DMS153 (cell line): ENCODE results near the gene EIF2D.
"Not testable (repeated sequence)": the region's sequence is repeated elsewhere in the genome, so short reads cannot be mapped to it uniquely, and the experiment has no call there.

ENCODE experiments used
- DNase-seq: peaks from one replicate; lab custom pipeline; 2025; lab: John Stamatoyannopoulos, UW

EIF2D gene

DNA sequence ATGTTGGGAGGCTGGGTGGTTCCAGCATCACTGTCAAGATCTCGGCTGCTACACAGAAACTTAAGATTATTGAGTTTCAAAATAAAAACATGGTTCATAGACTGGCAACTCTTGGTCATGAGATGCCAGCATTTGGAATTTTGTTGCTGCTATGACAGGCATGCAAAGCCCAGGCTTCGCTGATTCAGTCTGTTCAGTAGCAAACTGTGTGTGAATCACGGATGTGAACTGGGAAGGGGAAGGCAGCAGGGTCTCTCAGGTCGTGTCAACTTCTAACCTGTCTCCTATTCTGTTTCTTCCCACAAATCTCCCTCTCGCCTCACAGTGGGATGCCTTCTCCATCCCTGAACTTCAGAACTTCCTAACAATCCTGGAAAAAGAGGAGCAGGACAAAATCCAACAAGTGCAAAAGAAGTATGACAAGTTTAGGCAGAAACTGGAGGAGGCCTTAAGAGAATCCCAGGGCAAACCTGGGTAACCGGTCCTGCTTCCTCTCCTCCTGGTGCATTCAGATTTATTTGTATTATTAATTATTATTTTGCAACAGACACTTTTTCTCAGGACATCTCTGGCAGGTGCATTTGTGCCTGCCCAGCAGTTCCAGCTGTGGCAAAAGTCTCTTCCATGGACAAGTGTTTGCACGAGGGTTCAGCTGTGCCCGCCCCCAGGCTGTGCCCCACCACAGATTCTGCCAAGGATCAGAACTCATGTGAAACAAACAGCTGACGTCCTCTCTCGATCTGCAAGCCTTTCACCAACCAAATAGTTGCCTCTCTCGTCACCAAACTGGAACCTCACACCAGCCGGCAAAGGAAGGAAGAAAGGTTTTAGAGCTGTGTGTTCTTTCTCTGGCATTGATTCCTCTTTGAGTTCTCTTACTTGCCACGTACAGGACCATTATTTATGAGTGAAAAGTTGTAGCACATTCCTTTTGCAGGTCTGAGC is 25.5 kb downstream of the EIF2D start:
- DNase-seq = no peak

DNA sequence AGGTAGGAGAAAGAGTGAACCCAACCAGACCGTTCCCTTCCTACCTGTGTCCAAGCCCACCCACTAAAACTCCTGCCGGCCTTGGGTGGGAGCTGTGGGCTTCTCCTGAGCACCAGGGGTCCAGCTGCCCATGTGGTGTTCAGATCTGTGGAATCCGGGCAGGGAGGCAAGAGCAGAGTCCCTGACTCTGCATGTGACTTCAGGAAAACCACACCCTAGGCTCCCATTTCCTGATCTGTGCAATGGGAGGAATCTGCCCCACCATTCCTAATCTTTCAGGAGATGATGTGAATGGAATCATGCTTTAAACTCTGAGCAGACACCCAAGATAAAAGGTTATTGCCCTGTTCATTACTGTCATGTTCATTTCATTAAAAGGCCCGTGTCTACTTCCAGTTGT is 27.6 kb downstream of the EIF2D start:
- no peak for DNase-seq

DNA sequence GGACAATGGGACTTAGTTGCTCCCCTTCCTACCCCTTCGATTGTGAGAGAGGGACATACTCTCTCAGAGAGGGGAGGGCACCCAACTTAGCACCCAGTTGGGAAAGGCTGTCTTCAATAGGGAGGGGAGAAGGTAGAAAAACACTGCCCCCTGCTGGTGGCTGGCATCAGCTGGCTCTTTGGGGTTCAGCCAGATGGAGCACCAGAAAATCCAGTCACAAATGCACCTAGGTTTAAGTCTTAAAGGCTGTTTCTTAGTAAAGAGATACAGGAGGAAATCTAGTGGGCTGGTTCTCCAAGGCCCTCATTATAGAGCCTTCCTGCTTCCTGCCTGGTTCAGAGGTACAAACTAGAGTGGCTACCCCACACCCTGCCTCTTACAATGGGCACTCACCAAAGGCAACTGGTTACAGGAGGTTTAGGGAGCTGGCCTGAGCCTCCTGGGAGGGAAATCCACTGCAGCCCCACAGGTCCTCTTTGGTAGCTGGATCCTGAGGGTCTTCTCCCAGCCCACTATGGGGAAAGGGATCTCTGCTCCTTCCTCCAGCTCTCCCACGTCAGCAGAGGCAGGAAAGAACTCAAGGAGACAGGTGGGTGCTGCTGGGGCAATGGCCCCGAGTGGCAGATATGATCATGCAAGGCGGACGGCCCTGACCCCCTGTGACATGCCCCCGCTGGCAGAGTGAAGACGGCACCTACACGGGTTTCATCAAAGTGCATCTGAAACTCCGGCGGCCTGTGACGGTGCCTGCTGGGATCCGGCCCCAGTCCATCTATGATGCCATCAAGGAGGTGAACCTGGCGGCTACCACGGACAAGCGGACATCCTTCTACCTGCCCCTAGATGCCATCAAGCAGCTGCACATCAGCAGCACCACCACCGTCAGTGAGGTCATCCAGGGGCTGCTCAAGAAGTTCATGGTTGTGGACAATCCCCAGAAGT is 28.3 kb downstream of the EIF2D start:
- DNase-seq = peak; percentile 42

DNA sequence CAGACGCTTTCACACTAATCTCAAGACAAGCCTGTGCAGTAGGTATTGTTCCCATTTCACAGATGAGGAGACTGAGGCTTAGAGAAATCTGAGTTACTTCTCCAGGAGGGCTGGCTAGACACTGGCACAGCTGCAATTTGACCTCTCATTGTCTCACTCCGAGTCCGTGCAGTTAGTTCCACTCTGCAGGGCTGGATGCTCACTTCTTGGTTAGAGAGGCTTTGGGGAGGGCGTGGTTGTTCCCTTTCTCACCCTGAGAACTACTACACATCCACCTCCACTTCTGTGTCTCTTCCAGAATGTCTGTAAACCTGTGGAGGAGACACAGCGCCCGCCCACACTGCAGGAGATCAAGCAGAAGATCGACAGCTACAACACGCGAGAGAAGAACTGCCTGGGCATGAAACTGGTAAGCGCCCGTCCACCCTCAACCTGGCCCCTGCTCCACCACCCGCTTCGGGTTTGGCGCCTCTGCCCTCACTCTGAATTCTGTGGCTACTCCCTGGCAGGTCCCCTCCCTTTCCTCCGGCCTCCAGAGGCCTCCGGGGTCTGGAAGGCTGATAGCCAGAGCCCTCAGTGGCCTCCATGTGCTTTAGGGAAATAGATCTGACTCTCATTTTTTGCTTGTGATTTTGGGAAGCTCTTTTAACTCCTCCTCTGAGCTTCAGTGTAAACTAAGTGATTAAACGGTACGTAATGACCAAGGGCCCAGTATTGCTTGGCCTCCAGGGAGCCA is 29.1 kb downstream of the EIF2D start:
- DNase-seq = no peak

DNA sequence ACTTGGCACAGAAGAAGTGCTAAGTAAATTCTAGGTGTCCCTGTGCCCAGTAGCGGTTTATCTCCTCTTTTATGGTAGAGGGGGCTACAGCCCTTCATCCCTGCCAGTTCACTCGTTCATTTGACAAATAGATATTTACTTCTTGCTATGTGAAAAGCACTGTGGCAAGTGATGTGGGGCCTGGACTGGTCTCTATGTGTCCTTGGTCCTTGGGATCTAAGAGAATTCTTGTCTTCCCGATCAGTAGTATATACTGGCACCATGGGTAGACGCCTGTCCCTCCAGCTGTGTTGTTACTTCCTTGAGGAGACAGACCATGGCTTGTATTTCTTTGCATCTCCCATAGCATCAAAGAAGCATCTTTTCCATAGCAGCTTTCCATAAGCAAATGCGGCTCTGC is 29.7 kb downstream of the EIF2D start:
- DNase-seq = no peak

DNA sequence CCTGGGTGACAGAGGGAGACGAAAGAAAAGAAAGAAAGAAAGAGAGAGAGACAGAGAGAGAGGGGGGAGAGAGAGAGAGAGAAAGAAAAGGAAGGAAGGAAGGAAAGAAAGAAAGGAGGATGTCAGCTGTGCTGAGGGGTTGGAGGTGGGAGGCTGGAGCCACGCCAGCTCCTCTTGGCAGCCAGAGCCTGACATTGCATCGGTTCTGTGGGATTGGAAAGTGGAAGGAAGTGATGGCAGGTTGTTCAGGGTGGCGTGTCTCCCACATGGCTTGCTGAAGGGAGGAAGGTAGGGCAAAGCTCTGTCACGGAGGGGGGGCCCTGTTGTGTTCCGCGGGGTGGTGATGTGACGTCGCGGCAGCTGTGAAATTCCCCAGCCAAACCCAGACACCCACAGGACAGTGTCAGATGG is 30.7 kb downstream of the EIF2D start:
- no peak for DNase-seq

DNA sequence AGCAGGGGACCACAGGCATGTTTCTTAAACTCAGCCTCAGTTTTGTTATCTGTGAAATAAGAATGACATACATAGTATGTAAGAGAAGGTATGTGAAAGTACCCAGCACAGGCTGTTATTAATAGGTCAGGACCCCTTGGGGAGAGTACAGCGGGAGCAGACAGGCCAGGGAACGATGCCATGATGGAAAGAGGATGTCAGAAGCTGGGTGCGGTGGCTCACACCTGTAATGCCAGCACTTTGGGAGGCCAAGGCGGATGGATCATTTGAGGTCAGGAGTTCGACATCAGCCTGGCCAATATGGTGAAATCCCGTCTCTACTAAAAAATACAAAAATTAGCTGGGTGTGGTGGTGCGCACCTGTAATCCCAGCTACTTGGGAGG is 31.2 kb downstream of the EIF2D start:
- DNase-seq = not testable (repeated sequence)

DNA sequence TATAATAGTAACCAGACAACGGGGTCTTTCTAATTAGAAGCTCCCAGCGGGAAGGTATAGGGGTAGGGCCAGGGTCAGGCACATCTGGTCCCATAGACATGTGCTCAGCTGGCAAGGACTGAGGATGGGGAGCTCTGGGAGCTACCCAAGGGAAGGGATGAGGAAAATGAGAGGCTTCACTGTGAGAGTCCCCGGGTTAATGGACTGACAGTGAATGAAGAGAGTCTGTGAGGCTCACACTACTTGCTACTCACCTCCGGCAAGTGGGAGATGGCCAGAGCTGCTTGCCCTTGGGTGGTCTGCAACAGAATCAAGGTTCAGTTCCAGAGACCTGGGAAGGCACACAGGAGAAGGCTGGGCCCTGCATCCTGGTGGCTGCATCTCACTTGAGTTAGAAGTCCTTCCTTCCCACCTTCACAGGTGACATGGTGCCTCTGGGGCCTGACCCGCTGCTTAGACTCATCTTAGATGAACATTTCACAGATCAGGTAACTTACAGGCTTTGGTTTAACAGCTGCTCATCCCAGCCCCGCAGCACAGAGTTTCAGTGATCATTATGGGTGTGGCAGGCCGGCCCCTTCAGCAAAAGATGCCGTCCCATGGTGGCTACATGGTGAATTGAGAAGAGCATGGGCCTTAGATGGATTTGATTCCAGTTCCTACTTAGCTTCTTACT is 31.7 kb downstream of the EIF2D start:
- DNase-seq = no peak

DNA sequence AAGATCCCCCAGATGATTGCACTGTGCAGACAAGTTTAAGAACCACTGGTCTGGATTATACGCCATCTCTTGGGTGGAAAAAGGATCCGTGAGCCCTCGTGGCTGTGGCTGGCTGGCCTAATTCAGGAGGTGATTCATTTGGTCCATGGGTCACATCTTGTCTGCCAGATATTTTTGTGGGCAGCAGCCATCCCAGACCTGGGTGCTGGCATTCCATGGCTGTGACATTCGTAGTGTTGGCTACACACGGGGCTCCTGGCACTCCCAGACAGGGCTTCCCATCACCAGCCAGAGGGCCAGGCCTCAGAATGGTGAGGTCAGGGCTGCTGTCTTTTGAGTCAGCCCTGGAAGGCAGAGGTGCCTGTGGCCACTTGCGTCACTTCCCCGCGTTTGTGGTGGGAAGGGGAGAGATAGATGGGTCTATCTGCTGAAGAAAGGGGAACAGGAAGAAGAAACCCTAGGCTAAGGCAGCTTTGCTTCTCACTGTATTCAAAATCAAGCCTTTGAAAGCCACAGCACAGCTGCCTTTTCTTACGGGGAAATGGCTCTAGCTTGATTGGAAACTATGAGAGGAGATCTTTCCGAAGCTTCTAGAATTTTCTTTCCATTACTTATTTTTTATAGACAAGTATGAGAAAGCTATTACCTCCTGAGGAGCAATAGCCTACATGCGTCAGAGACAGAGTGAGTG is 32.4 kb downstream of the EIF2D start:
- no peak for DNase-seq

DNA sequence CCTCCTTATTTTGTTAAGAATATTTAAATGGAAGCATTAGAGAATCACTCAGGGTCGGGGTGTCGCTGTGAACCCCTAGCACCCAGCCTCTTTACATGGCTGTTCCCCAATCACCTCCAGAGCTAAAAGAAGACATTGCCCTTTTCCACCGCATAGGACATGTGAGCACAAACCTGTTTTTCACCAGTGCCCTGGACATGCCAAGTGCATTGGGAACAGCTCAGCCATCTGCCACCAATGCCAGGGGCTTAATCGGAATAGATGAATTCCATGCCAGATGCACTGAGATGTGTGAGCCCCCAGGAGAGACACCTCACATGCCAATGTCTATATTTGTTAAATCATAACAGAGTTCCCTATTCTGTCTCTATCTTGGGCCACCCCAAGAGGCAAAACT is 33.3 kb downstream of the EIF2D start:
- no peak for DNase-seq

DNA sequence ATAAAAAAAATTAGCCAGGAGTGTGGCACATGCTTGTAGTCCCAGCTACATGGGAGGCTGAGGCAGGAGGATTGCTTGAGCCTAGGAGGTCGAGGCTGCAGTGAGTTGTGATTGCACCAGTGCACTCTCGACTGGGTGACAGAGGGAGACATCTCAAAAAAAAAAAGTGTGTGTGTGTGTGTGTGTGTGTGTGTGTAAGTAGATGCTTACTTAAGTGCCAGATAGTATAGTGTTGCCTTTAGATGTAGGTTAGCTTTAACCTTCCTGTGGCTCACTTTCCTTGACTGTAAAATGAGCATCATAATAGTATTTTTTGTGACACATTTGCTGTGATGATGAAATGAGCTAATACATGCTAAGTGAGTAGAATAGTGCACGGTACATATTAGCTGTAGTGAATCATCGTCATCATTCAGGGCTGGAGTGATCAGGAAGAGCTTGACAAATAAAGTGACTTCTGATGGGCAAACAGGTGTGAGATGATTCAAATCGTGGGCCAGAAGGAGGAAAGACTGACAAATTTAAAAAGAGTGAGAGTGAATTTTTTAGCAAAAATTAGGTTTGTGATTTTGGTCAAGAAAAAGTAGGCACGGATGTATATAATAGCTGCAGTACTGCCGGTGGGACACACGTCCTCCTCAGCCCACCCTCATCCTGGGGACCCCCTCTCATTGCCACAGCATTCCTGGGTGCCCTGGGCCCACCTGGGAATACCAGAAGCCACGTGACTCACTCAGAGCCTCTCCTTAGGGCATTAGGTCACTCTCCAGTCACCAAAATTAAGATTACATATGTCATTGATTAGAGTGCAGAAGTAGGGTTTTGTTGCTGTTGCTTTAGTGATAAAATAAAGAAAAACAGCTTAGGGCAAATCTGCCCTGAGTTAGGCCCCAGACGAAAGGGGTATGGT is 33.9 kb downstream of the EIF2D start:
- peak; percentile 31 for DNase-seq

DNA sequence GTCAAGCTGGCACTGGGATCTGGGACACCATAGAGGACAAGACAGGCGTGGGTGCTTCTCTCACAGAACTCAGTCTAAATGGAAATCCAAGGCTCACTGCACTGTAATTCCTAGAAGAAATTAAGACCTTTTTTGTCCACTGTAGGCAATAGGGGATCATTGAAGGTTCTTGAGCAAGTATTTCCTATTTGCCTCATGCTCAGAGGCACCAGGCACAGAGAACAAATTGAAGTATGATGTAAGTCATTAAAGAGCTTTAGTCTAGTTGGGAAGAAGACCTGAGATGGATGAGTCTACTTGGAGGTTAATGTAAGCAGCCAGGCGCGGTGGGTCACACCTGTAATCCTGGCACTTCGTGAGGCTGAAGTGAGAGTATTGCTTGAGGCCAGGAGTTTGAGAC is 34.6 kb downstream of the EIF2D start:
- no peak for DNase-seq

DNA sequence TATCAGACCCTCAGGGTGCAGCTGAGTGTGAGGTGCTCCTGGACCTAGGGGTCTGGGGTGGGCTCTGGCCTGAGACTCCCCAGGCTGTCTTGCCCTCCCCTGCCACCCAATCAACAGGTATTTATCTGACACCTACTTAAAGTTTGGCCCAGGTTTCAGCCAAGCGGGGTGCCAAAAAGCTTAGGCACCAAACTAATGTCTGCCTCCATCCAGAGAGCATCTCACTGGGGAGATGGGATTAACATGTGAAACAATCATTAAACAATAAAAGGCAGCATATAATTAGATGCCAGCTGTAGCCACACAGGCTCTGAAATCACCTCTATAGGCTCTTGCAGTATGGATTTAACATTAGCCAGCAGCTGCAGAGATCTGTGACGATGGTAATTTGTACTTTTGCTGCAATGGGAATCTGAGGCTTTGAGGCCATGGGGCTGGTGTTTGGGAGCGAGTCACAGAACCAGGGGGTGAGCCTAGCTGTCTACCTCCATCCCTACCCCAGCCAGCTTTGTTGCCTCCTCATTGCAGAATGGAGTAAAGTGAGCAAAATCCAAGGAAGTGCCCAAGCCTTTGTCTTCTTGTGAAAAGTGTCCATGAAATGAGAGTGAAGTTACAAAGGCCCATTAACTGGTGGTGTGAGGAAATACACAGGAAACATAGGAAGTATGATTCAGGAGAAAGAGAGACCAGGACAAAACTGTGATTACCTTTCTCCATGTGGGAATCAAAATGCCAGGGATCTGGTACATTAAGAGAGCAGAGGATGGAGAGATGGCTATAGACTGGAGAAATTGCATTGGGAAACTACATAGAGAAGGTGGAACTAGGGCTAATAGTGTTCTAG is 36.1 kb downstream of the EIF2D start:
- no peak for DNase-seq

DNA sequence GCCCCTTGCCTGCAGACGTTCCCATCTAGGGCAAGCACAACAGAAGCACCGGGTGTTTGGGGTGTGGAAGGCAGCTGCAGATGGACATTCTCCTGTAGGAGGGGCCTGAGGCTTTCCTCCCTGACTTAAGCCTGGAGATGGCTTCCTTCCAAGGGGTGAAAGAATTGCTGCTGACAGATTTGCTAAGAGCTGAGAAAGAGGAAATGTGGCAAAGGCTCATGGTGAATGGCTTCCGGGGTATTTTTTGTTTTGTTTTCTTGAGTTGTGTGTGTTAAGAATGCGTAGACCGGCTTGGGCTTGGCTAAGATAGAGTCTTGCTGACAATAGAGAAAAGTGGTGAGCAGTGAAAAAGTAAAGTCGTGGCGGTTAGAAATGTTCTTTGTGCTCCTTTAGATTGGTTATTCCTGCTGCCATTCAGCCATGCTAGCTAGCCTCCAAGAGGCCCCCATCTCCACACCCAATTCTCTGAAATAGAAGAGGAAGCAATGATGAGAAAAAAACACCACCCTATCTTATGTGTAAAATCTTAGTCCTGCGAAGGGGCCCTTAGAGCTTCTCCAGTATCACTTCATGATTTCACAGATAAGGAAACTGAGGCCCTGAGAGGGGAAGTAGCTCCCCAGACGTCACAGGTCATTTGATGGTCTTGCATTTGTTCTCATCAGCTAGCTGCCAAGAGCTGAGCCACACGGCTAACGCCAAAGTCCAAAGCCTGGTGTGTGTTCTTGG is 36.9 kb downstream of the EIF2D start:
- DNase-seq = no peak

DNA sequence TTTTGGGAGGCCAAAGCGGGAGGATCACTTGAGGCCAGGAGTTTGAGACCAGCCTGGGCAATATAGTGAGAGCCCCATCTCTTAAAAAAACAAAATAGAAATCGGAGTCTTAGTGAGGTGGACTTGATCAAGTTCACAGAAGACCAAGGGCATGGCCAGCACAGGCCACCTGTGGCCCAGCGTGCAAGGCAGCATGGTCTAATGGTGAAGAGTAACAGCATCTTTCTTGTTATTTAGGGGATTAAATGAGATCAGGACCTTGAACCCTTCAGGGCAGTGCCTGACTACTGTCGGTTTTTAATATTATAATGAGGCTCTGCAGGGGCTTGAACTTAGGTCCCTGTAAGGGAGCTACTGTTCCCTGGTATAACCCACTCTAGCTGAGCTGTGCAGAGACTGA is 38.5 kb downstream of the EIF2D start:
- DNase-seq = no peak

DNA sequence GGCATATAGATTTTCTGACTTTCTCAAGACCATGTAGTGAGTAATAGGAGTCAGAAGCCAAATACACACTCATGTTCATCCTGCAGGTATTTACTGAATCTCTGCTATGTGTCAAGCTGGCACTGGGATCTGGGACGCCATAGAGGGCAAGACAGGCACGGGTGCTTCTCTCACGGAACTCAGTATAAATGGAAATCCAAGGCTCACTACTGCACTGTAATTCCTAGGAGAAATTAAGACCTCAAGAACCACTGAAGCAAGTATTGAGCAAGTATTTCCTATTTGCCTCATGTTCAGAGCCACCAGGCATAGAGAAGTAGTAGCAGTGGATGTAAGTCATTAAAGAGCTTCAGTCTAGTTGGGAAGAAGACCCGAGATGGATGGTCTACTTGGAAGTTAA is 38.9 kb downstream of the EIF2D start:
- no peak for DNase-seq

DNA sequence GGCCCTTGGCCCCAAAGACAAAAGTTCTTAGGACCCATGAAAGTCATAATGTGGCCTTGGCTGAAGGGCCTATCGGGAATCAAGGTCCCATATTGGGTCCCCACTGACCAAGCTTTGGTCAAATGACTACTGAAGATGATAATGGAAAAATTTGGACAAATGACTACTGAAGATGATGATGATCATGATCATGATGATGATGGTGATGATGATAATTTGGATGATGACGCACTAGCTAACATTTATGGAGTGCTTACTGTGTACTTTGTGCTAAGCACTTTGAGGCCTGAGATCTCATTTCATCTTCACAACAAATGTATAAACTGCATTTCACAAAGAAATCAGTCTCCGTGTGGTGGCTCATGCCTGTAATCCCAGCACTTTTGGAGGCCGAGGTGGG is 39.4 kb downstream of the EIF2D start:
- no peak for DNase-seq

DNA sequence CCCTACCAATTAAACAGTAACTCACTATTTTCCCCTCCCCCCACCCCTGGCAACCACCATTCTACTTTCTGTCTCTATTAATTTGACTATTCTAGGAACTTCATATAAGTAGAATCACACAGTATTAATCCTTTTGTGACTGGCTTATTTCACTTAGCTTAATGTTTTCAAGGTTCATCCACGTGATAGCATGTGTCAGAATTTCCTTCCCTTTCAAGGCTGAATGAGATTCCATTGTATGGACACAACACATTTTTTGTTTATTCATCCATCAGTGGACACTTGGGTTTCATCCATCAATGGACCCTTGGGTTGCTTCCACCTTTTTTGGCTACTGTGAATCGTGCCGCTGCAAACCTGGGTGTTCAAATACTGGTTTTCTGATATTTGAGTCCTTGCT is 41.7 kb downstream of the EIF2D start:
- DNase-seq = no peak
